ENCODE data around the gene OR9I1.

DNA sequence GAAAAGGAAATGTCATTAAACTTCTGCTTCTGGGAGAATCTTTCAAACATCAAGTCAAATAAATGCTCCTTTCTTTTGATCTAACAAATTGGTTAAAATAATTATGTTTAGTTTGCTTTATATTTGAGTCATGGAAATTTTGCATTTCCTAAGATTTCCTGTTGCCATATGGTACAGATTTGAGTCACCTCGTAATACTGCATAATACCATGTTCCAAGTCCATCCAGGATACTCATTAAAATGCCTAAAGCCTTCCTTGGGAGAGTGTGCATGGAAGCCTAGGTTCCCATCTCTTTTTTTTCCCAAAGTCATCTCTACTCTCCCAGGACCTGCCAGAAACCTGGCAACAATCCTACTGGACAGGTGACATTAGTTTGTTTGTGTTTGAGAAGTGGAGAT is 4.2 kb downstream of the OR9I1 start:
- TF ChIP-seq, protein P1, sequence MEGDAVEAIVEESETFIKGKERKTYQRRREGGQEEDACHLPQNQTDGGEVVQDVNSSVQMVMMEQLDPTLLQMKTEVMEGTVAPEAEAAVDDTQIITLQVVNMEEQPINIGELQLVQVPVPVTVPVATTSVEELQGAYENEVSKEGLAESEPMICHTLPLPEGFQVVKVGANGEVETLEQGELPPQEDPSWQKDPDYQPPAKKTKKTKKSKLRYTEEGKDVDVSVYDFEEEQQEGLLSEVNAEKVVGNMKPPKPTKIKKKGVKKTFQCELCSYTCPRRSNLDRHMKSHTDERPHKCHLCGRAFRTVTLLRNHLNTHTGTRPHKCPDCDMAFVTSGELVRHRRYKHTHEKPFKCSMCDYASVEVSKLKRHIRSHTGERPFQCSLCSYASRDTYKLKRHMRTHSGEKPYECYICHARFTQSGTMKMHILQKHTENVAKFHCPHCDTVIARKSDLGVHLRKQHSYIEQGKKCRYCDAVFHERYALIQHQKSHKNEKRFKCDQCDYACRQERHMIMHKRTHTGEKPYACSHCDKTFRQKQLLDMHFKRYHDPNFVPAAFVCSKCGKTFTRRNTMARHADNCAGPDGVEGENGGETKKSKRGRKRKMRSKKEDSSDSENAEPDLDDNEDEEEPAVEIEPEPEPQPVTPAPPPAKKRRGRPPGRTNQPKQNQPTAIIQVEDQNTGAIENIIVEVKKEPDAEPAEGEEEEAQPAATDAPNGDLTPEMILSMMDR (IDR thresholded peaks at IDR 0.05) = no peak
- TF ChIP-seq, protein P2, sequence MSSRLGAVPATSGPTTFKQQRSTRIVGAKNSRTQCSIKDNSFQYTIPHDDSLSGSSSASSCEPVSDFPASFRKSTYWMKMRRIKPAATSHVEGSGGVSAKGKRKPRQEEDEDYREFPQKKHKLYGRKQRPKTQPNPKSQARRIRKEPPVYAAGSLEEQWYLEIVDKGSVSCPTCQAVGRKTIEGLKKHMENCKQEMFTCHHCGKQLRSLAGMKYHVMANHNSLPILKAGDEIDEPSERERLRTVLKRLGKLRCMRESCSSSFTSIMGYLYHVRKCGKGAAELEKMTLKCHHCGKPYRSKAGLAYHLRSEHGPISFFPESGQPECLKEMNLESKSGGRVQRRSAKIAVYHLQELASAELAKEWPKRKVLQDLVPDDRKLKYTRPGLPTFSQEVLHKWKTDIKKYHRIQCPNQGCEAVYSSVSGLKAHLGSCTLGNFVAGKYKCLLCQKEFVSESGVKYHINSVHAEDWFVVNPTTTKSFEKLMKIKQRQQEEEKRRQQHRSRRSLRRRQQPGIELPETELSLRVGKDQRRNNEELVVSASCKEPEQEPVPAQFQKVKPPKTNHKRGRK (CRISPR knock-in tag; IDR thresholded peaks at IDR 0.05; ENCODE audit: borderline replicate concordance) = no peak
- TF ChIP-seq ETV6 (CRISPR knock-in tag; IDR thresholded peaks at IDR 0.05) (no peak), JUN (CRISPR knock-in tag; IDR thresholded peaks at IDR 0.05) (no peak), CREM (CRISPR knock-in tag; IDR thresholded peaks at IDR 0.05) (no peak), KAT7 (CRISPR knock-in tag; IDR thresholded peaks at IDR 0.05; ENCODE audit: borderline replicate concordance) (no peak)
- TF ChIP-seq, protein P3, sequence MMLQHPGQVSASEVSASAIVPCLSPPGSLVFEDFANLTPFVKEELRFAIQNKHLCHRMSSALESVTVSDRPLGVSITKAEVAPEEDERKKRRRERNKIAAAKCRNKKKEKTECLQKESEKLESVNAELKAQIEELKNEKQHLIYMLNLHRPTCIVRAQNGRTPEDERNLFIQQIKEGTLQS (CRISPR knock-in tag; conservative IDR thresholded peaks at IDR 0.05) = no peak
- TF ChIP-seq, protein P4, sequence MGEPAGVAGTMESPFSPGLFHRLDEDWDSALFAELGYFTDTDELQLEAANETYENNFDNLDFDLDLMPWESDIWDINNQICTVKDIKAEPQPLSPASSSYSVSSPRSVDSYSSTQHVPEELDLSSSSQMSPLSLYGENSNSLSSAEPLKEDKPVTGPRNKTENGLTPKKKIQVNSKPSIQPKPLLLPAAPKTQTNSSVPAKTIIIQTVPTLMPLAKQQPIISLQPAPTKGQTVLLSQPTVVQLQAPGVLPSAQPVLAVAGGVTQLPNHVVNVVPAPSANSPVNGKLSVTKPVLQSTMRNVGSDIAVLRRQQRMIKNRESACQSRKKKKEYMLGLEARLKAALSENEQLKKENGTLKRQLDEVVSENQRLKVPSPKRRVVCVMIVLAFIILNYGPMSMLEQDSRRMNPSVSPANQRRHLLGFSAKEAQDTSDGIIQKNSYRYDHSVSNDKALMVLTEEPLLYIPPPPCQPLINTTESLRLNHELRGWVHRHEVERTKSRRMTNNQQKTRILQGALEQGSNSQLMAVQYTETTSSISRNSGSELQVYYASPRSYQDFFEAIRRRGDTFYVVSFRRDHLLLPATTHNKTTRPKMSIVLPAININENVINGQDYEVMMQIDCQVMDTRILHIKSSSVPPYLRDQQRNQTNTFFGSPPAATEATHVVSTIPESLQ (CRISPR knock-in tag; IDR thresholded peaks at IDR 0.05) = no peak
- TF ChIP-seq, protein P5, sequence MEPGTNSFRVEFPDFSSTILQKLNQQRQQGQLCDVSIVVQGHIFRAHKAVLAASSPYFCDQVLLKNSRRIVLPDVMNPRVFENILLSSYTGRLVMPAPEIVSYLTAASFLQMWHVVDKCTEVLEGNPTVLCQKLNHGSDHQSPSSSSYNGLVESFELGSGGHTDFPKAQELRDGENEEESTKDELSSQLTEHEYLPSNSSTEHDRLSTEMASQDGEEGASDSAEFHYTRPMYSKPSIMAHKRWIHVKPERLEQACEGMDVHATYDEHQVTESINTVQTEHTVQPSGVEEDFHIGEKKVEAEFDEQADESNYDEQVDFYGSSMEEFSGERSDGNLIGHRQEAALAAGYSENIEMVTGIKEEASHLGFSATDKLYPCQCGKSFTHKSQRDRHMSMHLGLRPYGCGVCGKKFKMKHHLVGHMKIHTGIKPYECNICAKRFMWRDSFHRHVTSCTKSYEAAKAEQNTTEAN (CRISPR knock-in tag; IDR thresholded peaks at IDR 0.05) = no peak
- TF ChIP-seq, protein P6, sequence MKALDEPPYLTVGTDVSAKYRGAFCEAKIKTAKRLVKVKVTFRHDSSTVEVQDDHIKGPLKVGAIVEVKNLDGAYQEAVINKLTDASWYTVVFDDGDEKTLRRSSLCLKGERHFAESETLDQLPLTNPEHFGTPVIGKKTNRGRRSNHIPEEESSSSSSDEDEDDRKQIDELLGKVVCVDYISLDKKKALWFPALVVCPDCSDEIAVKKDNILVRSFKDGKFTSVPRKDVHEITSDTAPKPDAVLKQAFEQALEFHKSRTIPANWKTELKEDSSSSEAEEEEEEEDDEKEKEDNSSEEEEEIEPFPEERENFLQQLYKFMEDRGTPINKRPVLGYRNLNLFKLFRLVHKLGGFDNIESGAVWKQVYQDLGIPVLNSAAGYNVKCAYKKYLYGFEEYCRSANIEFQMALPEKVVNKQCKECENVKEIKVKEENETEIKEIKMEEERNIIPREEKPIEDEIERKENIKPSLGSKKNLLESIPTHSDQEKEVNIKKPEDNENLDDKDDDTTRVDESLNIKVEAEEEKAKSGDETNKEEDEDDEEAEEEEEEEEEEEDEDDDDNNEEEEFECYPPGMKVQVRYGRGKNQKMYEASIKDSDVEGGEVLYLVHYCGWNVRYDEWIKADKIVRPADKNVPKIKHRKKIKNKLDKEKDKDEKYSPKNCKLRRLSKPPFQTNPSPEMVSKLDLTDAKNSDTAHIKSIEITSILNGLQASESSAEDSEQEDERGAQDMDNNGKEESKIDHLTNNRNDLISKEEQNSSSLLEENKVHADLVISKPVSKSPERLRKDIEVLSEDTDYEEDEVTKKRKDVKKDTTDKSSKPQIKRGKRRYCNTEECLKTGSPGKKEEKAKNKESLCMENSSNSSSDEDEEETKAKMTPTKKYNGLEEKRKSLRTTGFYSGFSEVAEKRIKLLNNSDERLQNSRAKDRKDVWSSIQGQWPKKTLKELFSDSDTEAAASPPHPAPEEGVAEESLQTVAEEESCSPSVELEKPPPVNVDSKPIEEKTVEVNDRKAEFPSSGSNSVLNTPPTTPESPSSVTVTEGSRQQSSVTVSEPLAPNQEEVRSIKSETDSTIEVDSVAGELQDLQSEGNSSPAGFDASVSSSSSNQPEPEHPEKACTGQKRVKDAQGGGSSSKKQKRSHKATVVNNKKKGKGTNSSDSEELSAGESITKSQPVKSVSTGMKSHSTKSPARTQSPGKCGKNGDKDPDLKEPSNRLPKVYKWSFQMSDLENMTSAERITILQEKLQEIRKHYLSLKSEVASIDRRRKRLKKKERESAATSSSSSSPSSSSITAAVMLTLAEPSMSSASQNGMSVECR (CRISPR knock-in tag; IDR thresholded peaks at IDR 0.05; ENCODE audit: borderline replicate concordance) = no peak
- TF ChIP-seq, protein P7, sequence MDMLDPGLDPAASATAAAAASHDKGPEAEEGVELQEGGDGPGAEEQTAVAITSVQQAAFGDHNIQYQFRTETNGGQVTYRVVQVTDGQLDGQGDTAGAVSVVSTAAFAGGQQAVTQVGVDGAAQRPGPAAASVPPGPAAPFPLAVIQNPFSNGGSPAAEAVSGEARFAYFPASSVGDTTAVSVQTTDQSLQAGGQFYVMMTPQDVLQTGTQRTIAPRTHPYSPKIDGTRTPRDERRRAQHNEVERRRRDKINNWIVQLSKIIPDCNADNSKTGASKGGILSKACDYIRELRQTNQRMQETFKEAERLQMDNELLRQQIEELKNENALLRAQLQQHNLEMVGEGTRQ (CRISPR knock-in tag; IDR thresholded peaks at IDR 0.05) = no peak
- TF ChIP-seq, protein P8, sequence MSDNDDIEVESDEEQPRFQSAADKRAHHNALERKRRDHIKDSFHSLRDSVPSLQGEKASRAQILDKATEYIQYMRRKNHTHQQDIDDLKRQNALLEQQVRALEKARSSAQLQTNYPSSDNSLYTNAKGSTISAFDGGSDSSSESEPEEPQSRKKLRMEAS (CRISPR knock-in tag; IDR thresholded peaks at IDR 0.05) = no peak
- TF ChIP-seq, protein P9, sequence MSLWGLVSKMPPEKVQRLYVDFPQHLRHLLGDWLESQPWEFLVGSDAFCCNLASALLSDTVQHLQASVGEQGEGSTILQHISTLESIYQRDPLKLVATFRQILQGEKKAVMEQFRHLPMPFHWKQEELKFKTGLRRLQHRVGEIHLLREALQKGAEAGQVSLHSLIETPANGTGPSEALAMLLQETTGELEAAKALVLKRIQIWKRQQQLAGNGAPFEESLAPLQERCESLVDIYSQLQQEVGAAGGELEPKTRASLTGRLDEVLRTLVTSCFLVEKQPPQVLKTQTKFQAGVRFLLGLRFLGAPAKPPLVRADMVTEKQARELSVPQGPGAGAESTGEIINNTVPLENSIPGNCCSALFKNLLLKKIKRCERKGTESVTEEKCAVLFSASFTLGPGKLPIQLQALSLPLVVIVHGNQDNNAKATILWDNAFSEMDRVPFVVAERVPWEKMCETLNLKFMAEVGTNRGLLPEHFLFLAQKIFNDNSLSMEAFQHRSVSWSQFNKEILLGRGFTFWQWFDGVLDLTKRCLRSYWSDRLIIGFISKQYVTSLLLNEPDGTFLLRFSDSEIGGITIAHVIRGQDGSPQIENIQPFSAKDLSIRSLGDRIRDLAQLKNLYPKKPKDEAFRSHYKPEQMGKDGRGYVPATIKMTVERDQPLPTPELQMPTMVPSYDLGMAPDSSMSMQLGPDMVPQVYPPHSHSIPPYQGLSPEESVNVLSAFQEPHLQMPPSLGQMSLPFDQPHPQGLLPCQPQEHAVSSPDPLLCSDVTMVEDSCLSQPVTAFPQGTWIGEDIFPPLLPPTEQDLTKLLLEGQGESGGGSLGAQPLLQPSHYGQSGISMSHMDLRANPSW (CRISPR knock-in tag; conservative IDR thresholded peaks at IDR 0.05; ENCODE audit: low read depth) = no peak
- TF ChIP-seq, protein P10, sequence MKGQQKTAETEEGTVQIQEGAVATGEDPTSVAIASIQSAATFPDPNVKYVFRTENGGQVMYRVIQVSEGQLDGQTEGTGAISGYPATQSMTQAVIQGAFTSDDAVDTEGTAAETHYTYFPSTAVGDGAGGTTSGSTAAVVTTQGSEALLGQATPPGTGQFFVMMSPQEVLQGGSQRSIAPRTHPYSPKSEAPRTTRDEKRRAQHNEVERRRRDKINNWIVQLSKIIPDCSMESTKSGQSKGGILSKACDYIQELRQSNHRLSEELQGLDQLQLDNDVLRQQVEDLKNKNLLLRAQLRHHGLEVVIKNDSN (CRISPR knock-in tag; IDR thresholded peaks at IDR 0.05) = no peak

Data from WTC11 (cell line).